ENCODE data around the gene NFX1.
"Not testable (repeated sequence)": the region's sequence is repeated elsewhere in the genome, so short reads cannot be mapped to it uniquely, and the experiment has no call there.

The NFX1 gene

GRCh38 chr9:33329979-33330378 is 39.7 kb downstream of the NFX1 start:
- H3K36me3 ChIP-seq (ENCODE audit: control insufficient read depth in 4 of 4, insufficient read depth in 4 of 4, low read length in 3 of 4) = peaks cover 29 to 66% (median 50%) of the 10 kb centered on the region in 4 experiments
- 95% methylated on average over 5 of the region's 5 CpGs for WGBS (ENCODE audit: insufficient coverage)
- no peak for DNase-seq
- no peak overlapping the region for H3K4me3 ChIP-seq (ENCODE audit: control insufficient read depth in 1 of 7, extremely low read depth in 1 of 7, insufficient read depth in 4 of 7, low read depth in 2 of 7, low read length in 6 of 7)
- ChIA-PET POLR2A (no interaction called here), CTCF (no interaction called here)
- H3K9me3 ChIP-seq (ENCODE audit: control extremely low read depth in 1 of 5, control insufficient read depth in 4 of 5, insufficient read depth in 2 of 5, low read depth in 1 of 5, low read length in 4 of 5) = no peaks in the 10 kb centered on the region
- no peaks in the 10 kb centered on the region for H3K27me3 ChIP-seq (replicated peaks in 2 of 5; ENCODE audit: control insufficient read depth in 4 of 5, insufficient read depth in 5 of 5, low read length in 4 of 5)
- no peak overlapping the region for H3K27ac ChIP-seq (ENCODE audit: insufficient read depth in 1 of 2, low read depth in 1 of 2, low read length in 2 of 2, poor library complexity in 1 of 2, severe bottlenecking in 2 of 2)
- no peaks in the 10 kb centered on the region for H3K4me1 ChIP-seq (ENCODE audit: control extremely low read depth in 1 of 4, control insufficient read depth in 4 of 4, insufficient read depth in 4 of 4, low read length in 3 of 4)

- POLR2A ChIA-PET = interaction anchor here (0.6 to 0.7 kb wide), 2 partner anchors 41 to 778 kb away, joined by 3 to 5 read pairs; partner anchors contain the start of gene NFX1
Observed at GRCh38 chr9:33331377-33331891, 41.1 kb downstream of the NFX1 start.

DNA sequence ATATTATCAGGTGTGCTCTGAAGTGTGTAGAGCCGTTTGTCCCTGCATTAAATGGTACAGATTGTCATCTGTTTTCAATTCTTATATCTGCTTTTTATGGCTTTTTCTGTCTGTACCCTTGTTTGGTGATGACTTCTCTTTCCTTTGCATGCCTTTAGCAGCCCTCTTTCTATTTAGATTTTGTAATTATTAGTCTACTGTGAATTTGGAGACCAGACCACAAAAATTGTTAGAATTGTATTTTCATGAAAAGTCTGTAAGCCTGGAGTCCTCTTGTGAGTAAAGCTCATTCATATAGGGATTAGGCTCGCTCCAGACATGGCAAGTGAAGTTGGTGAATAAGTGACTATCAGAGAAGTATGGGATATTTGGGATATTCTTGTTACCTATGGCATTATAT is 41.7 kb downstream of the NFX1 start:
- POLR2A ChIA-PET = no interaction called here
- H3K4me1 ChIP-seq (ENCODE audit: control extremely low read depth in 1 of 4, control insufficient read depth in 4 of 4, insufficient read depth in 4 of 4, low read length in 3 of 4) = no peaks in the 10 kb centered on the region
- no peaks in the 10 kb centered on the region for H3K9me3 ChIP-seq (ENCODE audit: control extremely low read depth in 1 of 5, control insufficient read depth in 4 of 5, insufficient read depth in 2 of 5, low read depth in 1 of 5, low read length in 4 of 5)
- no peak for DNase-seq
- H3K36me3 ChIP-seq (ENCODE audit: control insufficient read depth in 4 of 4, insufficient read depth in 4 of 4, low read length in 3 of 4) = peaks cover 33 to 71% (median 50%) of the 10 kb centered on the region in 4 experiments
- CTCF ChIA-PET = interaction anchor here (1.1 to 1.3 kb wide), 2 partner anchors 18 to 42 kb away, joined by 3 to 4 read pairs; no protein-coding TSS in a partner anchor
- no peak overlapping the region for H3K4me3 ChIP-seq (ENCODE audit: control insufficient read depth in 1 of 7, extremely low read depth in 1 of 7, insufficient read depth in 4 of 7, low read depth in 2 of 7, low read length in 6 of 7)
- 83% methylated on average over 1 of the region's 2 CpGs for WGBS (ENCODE audit: insufficient coverage)
- no peak overlapping the region for H3K27ac ChIP-seq (ENCODE audit: insufficient read depth in 1 of 2, low read depth in 1 of 2, low read length in 2 of 2, poor library complexity in 1 of 2, severe bottlenecking in 2 of 2)
- no peaks in the 10 kb centered on the region for H3K27me3 ChIP-seq (replicated peaks in 2 of 5; ENCODE audit: control insufficient read depth in 4 of 5, insufficient read depth in 5 of 5, low read length in 4 of 5)

More at GRCh38 chr9:33331377-33331891, 41.1 kb downstream of the NFX1 start:
- H3K27ac ChIP-seq (ENCODE audit: insufficient read depth in 1 of 2, low read depth in 1 of 2, low read length in 2 of 2, poor library complexity in 1 of 2, severe bottlenecking in 2 of 2) = no peak overlapping the region
- 64% methylated on average over 2 of the region's 3 CpGs for WGBS (ENCODE audit: insufficient coverage)
- H3K27me3 ChIP-seq (replicated peaks in 2 of 5; ENCODE audit: control insufficient read depth in 4 of 5, insufficient read depth in 5 of 5, low read length in 4 of 5) = no peaks in the 10 kb centered on the region
- H3K36me3 ChIP-seq (ENCODE audit: control insufficient read depth in 4 of 4, insufficient read depth in 4 of 4, low read length in 3 of 4) = peaks cover 29 to 67% (median 51%) of the 10 kb centered on the region in 4 experiments
- no peaks in the 10 kb centered on the region for H3K4me1 ChIP-seq (ENCODE audit: control extremely low read depth in 1 of 4, control insufficient read depth in 4 of 4, insufficient read depth in 4 of 4, low read length in 3 of 4)
- CTCF ChIA-PET = interaction anchor here (1.1 to 1.3 kb wide), 2 partner anchors 17 to 43 kb away, joined by 3 to 4 read pairs; no protein-coding TSS in a partner anchor
- no peaks in the 10 kb centered on the region for H3K9me3 ChIP-seq (ENCODE audit: control extremely low read depth in 1 of 5, control insufficient read depth in 4 of 5, insufficient read depth in 2 of 5, low read depth in 1 of 5, low read length in 4 of 5)
- no peak overlapping the region for H3K4me3 ChIP-seq (ENCODE audit: control insufficient read depth in 1 of 7, extremely low read depth in 1 of 7, insufficient read depth in 4 of 7, low read depth in 2 of 7, low read length in 6 of 7)
- peak in 2 of 3 donors; percentile 10 to 19 for DNase-seq

- peaks cover 34 to 74% (median 49%) of the 10 kb centered on the region in 4 experiments for H3K36me3 ChIP-seq (ENCODE audit: control insufficient read depth in 4 of 4, insufficient read depth in 4 of 4, low read length in 3 of 4)
- CTCF ChIA-PET = interaction anchor here (1.3 to 1.4 kb wide), 2 partner anchors 19 to 23 kb away, joined by 4 read pairs; no protein-coding TSS in a partner anchor
- H3K27ac ChIP-seq (ENCODE audit: insufficient read depth in 1 of 2, low read depth in 1 of 2, low read length in 2 of 2, poor library complexity in 1 of 2, severe bottlenecking in 2 of 2); H3K27me3 ChIP-seq (replicated peaks in 2 of 5; ENCODE audit: control insufficient read depth in 4 of 5, insufficient read depth in 5 of 5, low read length in 4 of 5); H3K4me1 ChIP-seq (ENCODE audit: control extremely low read depth in 1 of 4, control insufficient read depth in 4 of 4, insufficient read depth in 4 of 4, low read length in 3 of 4); POLR2A ChIA-PET; DNase-seq; H3K4me3 ChIP-seq (ENCODE audit: control insufficient read depth in 1 of 7, extremely low read depth in 1 of 7, insufficient read depth in 4 of 7, low read depth in 2 of 7, low read length in 6 of 7); H3K9me3 ChIP-seq (ENCODE audit: control extremely low read depth in 1 of 5, control insufficient read depth in 4 of 5, insufficient read depth in 2 of 5, low read depth in 1 of 5, low read length in 4 of 5): not testable (repeated sequence)
- 100% methylated on average over 7 of the region's 7 CpGs for WGBS (ENCODE audit: insufficient coverage)
Observed at GRCh38 chr9:33332956-33333355, 42.6 kb downstream of the NFX1 start.

DNA sequence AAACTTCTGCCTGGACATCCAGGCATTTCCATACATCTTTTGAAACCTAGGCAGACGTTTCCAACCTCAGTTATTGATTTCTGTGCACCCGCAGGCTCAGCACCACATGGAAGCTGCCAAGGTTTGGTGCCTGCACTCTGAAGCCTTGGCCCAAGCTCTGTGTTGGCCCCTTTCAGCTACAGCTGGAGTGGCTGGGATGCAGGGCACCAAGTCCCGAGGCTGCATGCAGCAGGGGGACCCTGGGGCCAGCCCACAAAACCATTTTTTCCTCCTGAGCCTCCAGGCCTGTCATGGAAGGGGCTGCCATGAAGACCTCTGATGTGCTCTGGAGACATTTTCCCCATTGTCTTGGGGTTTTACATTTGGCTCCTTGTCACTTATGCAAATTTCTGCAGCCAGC is 49.9 kb downstream of the NFX1 start:
- no peak overlapping the region for H3K27ac ChIP-seq (ENCODE audit: insufficient read depth in 1 of 2, low read depth in 1 of 2, low read length in 2 of 2, poor library complexity in 1 of 2, severe bottlenecking in 2 of 2)
- WGBS (ENCODE audit: insufficient coverage) = 100% methylated on average over 3 of the region's 3 CpGs
- H3K4me1 ChIP-seq (ENCODE audit: control extremely low read depth in 1 of 4, control insufficient read depth in 4 of 4, insufficient read depth in 4 of 4, low read length in 3 of 4) = no peaks in the 10 kb centered on the region
- CTCF ChIA-PET = interaction anchor here (1.4 kb wide), 1 partner anchor 17 kb away, joined by 3 read pairs; no protein-coding TSS in a partner anchor
- H3K36me3 ChIP-seq (ENCODE audit: control insufficient read depth in 4 of 4, insufficient read depth in 4 of 4, low read length in 3 of 4) = peaks cover 29 to 77% (median 40%) of the 10 kb centered on the region in 4 experiments
- no peak overlapping the region for H3K4me3 ChIP-seq (ENCODE audit: control insufficient read depth in 1 of 7, extremely low read depth in 1 of 7, insufficient read depth in 4 of 7, low read depth in 2 of 7, low read length in 6 of 7)
- no peaks in the 10 kb centered on the region for H3K27me3 ChIP-seq (replicated peaks in 2 of 5; ENCODE audit: control insufficient read depth in 4 of 5, insufficient read depth in 5 of 5, low read length in 4 of 5)
- POLR2A ChIA-PET = no interaction called here
- H3K9me3 ChIP-seq (ENCODE audit: control extremely low read depth in 1 of 5, control insufficient read depth in 4 of 5, insufficient read depth in 2 of 5, low read depth in 1 of 5, low read length in 4 of 5) = peaks cover 0 to 20% (median 20%) of the 10 kb centered on the region in 5 experiments
- no peak for DNase-seq

DNA sequence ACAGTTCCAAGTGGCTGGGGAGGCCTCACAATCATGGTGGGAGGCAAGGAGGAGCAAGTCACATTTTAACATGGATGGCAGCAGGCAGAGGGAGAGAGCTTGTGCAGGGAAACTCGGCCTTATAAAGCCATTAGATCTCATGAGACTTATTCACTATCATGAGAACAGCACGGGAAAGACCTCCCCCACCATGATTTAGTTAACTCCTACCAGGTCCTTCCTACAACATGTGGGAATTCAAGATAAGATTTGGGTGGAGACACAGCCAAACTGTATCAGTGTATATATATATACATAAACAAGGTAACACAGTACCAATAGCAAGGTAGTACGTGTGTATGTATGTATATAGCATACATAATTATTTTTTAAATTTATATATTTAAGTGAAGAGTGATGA is 50.9 kb downstream of the NFX1 start:
- no peaks in the 10 kb centered on the region for H3K4me1 ChIP-seq (ENCODE audit: control extremely low read depth in 1 of 4, control insufficient read depth in 4 of 4, insufficient read depth in 4 of 4, low read length in 3 of 4)
- POLR2A ChIA-PET = no interaction called here
- no CpG with 5 or more reads among the region's 3 CpGs for WGBS (ENCODE audit: insufficient coverage)
- DNase-seq = peak in 1 of 3 donors; percentile 14
- peaks cover 33 to 81% (median 48%) of the 10 kb centered on the region in 4 experiments for H3K36me3 ChIP-seq (ENCODE audit: control insufficient read depth in 4 of 4, insufficient read depth in 4 of 4, low read length in 3 of 4)
- peaks cover 0 to 20% (median 20%) of the 10 kb centered on the region in 5 experiments for H3K9me3 ChIP-seq (ENCODE audit: control extremely low read depth in 1 of 5, control insufficient read depth in 4 of 5, insufficient read depth in 2 of 5, low read depth in 1 of 5, low read length in 4 of 5)
- CTCF ChIA-PET = no interaction called here
- H3K4me3 ChIP-seq (ENCODE audit: control insufficient read depth in 1 of 7, extremely low read depth in 1 of 7, insufficient read depth in 4 of 7, low read depth in 2 of 7, low read length in 6 of 7) = no peak overlapping the region
- no peaks in the 10 kb centered on the region for H3K27me3 ChIP-seq (replicated peaks in 2 of 5; ENCODE audit: control insufficient read depth in 4 of 5, insufficient read depth in 5 of 5, low read length in 4 of 5)
- H3K27ac ChIP-seq (ENCODE audit: insufficient read depth in 1 of 2, low read depth in 1 of 2, low read length in 2 of 2, poor library complexity in 1 of 2, severe bottlenecking in 2 of 2) = no peak overlapping the region

GRCh38 chr9:33344145-33344544 is 53.8 kb downstream of the NFX1 start:
- H3K4me1 ChIP-seq (ENCODE audit: control extremely low read depth in 1 of 4, control insufficient read depth in 4 of 4, insufficient read depth in 4 of 4, low read length in 3 of 4) = no peaks in the 10 kb centered on the region
- peaks cover 36 to 82% (median 55%) of the 10 kb centered on the region in 4 experiments for H3K36me3 ChIP-seq (ENCODE audit: control insufficient read depth in 4 of 4, insufficient read depth in 4 of 4, low read length in 3 of 4)
- no peak overlapping the region for H3K4me3 ChIP-seq (ENCODE audit: control insufficient read depth in 1 of 7, extremely low read depth in 1 of 7, insufficient read depth in 4 of 7, low read depth in 2 of 7, low read length in 6 of 7)
- H3K27ac ChIP-seq (ENCODE audit: insufficient read depth in 1 of 2, low read depth in 1 of 2, low read length in 2 of 2, poor library complexity in 1 of 2, severe bottlenecking in 2 of 2) = no peak overlapping the region
- ChIA-PET CTCF (interaction anchor here (1.1 kb wide), 1 partner anchor 31 kb away, joined by 3 read pairs; no protein-coding TSS in a partner anchor), POLR2A (no interaction called here)
- H3K27me3 ChIP-seq (replicated peaks in 2 of 5; ENCODE audit: control insufficient read depth in 4 of 5, insufficient read depth in 5 of 5, low read length in 4 of 5) = no peaks in the 10 kb centered on the region
- WGBS (ENCODE audit: insufficient coverage) = 100% methylated on average over 2 of the region's 3 CpGs
- DNase-seq = no peak
- peaks cover 0 to 13% (median 12%) of the 10 kb centered on the region in 5 experiments for H3K9me3 ChIP-seq (ENCODE audit: control extremely low read depth in 1 of 5, control insufficient read depth in 4 of 5, insufficient read depth in 2 of 5, low read depth in 1 of 5, low read length in 4 of 5)

All from common myeloid progenitor, CD34-positive (primary cell).